Fibroblast of lung (primary cell): Measurements from ENCODE around the gene ETS2.

ENCODE experiments used
- CTCF ChIP-seq, 2 donors: IDR thresholded peaks in 1 of 2; conservative IDR thresholded peaks in 1 of 2; 1 replicate in 1 of 2; 2 replicates in 1 of 2; pipeline ENCODE4 v1.5.1; 2011 to 2012; ENCODE audit warnings: low read length in 2 of 2, control low read depth in 1 of 2, inconsistent platforms in 1 of 2, low read depth in 1 of 2, mild to moderate bottlenecking in 1 of 2
- EZH2 ChIP-seq: IDR thresholded peaks from 2 replicates; pipeline ENCODE4 v1.5.1; 2012; ENCODE audit warnings: low read length, control low read depth, mild to moderate bottlenecking; ENCODE audit errors: missing control alignments

DNA sequence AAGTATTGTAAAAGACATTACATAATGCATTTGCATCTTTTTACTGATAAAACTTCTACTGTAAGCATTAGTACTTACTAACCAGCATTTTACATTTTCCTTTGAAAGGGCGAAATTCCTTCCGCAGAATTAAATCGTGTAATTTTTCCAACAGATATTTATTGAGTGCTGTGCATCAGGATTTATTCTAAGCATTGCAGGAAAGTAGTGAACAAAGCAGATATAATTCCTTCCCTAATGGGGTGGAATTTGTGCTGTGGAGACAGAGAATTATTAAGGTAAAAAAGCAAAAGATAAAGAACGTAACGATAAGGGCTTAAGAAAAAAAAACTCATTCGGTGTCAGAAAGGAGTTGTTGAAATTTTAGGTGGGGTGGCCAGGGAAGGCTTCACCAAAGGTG lies 7.6 kb upstream of the ETS2 start:
- TF ChIP-seq CTCF (conservative IDR thresholded peaks at IDR 0.05 in 1 of 2, IDR thresholded peaks at IDR 0.05 in 1 of 2; ENCODE audit: low read depth in 1 of 2, low read length in 2 of 2) (no peak), EZH2 (no peak)
